GM18861 (cell line): ENCODE data around the gene LRRC27.

ENCODE experiments used
- ATAC-seq: cut with Tn5 transposase; IDR thresholded peaks from one replicate; pipeline ENCODE4 v1.9.1; 2021; ENCODE audit not compliant: unreplicated experiment

Gene LRRC27

DNA sequence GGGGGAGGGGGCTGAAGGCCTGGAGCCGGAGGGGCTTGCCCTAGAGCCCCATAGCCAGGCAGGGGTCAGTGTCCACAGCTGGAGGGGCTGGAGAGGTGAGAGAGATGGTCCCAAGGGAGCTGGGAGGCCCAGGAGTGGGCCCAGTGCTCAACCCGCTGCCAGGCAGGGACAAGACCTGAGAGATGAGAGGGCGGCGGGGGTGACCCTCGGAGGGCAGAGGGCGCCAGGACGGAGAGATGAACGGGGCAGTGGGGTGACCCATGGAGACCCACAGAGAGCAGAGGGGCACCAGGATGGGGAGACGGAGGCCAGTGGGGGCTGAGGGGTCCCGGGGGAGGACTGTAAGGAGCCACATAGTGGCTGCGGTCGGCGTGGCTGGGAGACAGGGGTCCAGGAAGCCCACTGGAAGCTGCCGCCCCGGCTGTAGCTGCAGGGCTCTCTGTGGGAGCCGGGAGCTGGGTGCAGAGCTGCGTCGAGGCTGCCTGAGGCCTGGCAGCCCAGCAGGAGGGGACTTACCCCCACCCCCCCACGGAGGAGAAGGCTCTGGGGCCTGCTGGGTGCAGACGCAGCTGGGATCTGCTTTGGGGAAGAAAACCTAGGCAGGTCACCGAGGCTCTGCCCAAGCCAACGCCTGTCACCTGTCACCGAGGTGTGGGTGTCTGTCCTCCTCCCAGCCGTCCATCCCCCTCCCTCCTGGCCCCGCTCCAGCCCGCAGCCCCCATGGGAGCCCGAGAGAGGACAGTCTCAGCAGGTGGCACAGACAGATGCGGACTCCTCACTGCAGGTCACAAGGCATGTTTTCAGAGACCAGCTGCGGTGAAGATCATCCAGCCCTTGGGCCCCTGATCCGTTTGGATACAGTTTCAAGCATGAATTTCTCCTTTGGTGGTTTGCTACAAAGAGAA lies 90.1 kb downstream of the LRRC27 start:
- peak; percentile 50 for ATAC-seq

- ATAC-seq, result peak; percentile 35
These were observed 91.2 kb downstream of the LRRC27 start for GRCh38 chr10:132422903-132423825.

DNA sequence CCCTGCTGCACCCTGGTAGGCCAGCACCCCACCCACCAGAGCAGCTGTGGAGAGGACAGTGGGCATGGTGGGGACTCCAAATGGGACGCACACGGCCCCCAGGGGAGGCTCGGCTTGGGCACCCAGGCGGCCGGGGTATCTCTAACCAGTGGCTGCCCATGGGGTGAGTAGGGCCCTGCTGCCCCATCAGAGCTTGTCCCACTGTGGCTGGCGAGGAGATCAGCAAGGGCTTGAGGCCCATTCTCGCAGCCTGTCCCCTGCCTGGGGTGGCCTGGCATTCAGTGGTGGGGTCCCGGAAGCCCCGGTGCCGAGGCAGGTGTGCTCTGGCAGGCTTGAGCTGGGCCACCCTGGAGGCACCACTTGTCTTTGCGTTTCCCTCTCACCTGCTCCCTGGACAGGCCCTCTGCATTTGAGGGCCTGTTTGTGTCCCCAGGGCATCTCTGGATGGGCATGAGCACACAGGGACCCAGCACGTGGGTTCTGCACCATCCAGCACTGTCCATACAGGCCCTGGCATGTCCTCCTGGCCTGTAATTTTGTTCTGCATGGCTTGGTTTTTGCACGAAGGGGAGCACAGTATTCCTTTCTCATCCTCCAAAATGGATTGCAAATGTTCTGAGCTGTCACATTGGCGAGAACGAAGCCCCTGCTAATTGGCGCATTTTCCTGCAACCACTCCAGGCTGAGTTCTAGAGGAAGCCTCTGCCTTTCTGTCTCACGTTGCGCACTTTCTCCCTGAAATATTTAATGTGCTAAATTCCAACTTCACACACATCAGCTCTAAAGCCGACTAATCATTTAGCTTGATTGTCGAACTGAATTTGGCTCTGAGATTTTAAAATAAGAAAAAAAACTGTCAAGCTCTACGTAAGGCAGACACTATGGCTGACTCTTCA lies 92.2 kb downstream of the LRRC27 start:
- no peak for ATAC-seq

- no peak for ATAC-seq
These were observed 93.2 kb downstream of the LRRC27 start for GRCh38 chr10:132425029-132425756.

DNA sequence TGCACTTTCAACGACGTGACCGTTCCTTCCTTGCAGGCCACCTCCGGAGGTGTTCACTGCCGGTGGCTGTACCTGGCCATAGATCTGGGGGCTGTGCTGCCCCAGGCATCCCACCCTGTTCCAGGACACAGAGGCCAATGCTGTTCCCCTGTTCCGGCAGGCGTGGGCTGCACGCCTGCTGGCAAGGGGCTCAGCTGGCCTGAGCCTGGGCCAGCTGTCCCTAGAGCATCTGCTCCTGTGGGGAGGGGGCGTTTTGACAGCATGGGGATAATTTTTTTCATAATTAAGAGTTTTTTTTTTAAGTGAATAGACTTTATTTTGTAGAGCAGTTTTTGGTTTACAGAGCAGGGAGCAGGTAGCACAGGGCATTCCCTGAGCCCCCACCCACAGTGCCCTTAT lies 93.8 kb downstream of the LRRC27 start:
- ATAC-seq, result no peak

GRCh38 chr10:132427006-132427771 lies 95.2 kb downstream of the LRRC27 start:
- ATAC-seq, result no peak

DNA sequence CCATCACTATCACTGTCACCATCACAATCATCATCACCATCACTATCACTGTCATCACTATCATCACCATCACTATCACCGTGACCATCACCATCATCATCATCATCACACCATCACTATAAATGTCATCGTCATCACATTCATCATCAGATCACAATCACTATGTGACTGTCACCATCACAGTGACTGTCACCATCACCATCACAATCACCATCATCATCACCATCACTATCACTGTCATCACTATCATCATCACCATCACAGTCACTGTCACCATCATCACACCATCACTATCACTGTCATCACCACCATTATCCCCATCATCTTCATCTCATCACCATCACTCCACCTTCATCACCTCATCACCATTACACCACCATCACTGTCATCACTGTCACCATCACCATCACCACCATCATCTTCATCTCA lies 96.0 kb downstream of the LRRC27 start:
- ATAC-seq, result no peak

GRCh38 chr10:132428486-132428995 lies 96.5 kb downstream of the LRRC27 start:
- ATAC-seq, result no peak
